ENCODE results near the gene FOCAD.

Gene FOCAD

DNA sequence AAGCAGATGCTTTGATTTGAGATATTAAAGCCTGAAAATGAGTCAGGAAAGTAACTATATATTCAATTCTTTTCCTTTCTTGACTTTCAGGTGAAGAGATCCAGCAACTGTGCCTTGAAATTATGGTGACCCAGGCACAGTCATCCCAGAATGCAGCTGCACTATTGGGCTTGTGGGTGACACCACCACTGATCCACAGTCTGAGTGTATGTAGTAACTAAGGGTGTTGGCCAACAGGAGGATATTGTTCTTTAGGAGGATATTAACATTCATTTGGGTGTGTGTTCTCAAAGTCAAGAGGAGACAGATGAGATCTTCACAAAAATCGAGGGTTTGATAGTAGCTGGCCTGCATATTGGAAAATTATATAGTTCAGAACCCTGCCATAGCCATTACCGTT, 294.2 kb downstream of the FOCAD start:
- DNase-seq = no peak

DNA sequence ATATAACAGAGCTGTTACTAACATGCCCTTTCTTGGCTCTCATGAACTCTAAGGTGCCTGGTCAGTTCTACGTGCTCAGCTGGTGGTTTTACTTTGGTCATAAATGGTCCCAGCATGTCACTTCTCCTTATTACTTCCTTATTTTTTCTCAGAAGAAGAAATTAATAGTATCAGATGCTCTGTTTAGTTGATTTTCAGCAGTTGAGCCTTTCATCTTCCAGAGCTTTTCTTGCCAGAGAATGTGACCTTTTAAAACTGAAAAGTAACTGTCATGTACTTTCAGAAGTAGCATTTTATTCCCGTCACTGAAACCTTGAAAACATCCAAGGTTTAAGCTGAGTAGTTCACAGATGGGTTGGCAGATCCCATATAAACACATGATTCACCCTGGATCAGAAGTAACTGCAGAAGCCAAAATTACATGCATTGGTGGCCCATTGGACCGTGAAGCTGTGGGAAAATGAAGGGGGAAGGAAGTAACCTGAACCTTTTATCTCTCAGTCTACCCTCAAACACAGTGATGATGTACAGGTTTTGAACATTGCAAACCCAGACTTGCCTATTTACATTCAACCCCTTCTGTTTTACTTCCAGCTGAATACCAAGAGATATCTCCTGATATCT, 296.9 kb downstream of the FOCAD start:
- no peak for DNase-seq

DNA sequence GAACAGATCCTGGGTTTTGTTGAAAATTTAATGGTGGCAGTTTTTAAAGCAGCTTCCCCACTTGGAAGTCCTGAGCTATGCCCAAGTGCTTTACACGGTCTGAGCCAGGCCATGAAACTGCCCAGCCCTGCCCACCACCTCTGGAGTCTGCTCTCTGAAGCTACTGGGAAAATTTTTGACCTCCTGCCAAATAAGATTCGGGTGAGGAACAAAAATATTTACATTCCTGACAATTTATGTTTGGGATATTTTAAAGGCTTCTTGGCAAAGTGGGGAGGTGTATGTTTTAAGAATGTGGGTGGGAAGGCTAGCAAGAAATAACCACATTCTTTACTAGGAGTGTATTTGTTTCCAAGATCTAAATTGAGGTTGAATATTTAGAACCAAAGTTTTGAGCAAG, 297.4 kb downstream of the FOCAD start:
- no peak for DNase-seq

DNA sequence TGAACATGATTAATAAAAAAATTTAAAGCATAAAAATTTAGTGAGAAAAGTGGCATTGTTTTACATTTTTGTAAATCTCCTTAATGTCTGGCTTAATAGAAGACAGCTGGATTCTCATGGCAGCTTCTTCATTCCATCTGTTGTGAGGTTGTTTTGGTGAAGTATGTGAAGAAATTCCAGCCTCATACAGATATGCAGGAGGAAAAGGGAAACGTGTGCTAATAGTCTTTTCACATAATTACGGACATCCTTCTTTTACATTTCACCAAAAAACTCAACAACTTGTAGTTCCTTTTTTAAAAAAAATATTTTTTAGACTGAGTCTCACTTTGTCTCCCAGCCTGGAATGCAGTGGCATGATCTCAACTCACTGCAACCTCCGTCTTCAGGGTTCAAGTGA, 300.4 kb downstream of the FOCAD start:
- no peak for DNase-seq

- DNase-seq = no peak
Observed at GRCh38 chr9:20985851-20986600, 302.0 kb downstream of the FOCAD start.

- no peak for DNase-seq
Observed at GRCh38 chr9:20987521-20987920, 303.5 kb downstream of the FOCAD start.

GRCh38 chr9:20988061-20988460, 304.0 kb downstream of the FOCAD start:
- no peak for DNase-seq

- no peak for DNase-seq
Observed at GRCh38 chr9:20988671-20989315, 304.7 kb downstream of the FOCAD start.

- no peak for DNase-seq
Observed at GRCh38 chr9:20989923-20990341, 305.9 kb downstream of the FOCAD start.

DNA sequence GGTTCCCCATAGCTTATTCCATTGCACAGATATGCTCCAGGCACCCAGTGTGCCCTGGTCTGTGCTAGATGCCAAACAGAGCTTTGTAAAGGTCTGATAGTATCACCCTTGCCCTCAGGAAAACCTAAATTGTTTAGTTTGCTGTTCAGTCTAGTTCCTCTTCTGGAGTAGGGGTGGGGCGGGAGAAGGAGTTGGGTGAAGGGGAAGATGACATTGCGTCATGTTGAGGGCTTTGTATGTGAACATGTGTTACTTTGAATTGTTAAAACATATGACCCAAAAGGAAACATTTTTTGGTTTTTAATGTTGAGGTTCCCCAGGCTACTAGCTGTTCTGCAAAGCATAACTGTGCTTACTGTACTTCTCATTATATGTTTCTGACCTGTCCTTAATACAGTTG, 306.8 kb downstream of the FOCAD start:
- DNase-seq = no peak

- DNase-seq = no peak
Observed at GRCh38 chr9:20994486-20994885, 310.4 kb downstream of the FOCAD start.

- no peak for DNase-seq
Observed at GRCh38 chr9:20995616-20996015, 311.6 kb downstream of the FOCAD start.

GRCh38 chr9:20996809-20997208, 312.8 kb downstream of the FOCAD start:
- no peak for DNase-seq

DNA sequence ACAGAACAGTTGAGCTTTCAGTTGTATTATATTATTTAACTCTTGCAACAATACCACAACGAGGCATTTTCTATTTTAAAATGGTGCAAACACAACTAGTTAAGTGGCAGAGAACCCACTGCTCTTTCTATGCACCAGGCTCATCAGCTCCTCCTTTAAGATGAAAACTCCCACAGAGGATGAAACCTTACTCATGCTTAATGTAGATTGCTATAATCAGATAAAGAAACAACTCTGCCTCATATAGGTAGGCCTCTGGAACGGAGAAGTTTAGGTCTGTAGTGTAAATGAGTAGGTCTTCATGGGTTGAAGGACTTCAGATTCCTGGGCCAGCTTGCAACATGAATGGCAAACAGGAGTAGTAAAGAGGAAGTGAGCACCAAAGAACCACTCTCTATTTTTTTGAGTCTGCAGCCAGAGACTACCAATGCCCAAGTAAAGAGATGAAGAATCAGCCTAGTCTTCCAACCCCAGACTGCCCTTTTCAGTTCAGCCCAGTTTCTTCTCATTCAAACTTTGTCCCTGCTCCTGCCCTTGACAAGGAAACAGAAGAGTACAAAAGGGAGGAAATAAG, 313.5 kb downstream of the FOCAD start:
- DNase-seq = no peak

- DNase-seq = no peak
Observed at GRCh38 chr9:21001581-21001980, 317.5 kb downstream of the FOCAD start.

DNA sequence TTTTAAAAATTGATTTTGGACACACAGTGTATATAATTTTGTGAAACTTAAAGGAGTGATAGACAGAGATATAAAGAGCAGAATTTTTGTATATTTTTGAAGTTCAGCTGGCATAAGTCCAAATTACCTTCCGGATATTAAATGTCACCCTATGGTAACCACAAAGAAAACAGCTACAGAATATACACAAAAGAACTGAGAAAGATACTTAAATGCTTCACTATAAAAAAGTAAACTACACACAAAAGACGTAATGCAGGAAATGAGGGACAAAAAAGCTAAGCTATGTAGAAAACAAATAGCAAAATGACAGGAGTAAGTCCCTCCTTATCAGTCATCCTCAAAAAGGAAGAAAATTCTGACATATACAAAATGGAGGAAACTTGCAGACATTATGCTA, 318.0 kb downstream of the FOCAD start:
- DNase-seq = no peak

DNA sequence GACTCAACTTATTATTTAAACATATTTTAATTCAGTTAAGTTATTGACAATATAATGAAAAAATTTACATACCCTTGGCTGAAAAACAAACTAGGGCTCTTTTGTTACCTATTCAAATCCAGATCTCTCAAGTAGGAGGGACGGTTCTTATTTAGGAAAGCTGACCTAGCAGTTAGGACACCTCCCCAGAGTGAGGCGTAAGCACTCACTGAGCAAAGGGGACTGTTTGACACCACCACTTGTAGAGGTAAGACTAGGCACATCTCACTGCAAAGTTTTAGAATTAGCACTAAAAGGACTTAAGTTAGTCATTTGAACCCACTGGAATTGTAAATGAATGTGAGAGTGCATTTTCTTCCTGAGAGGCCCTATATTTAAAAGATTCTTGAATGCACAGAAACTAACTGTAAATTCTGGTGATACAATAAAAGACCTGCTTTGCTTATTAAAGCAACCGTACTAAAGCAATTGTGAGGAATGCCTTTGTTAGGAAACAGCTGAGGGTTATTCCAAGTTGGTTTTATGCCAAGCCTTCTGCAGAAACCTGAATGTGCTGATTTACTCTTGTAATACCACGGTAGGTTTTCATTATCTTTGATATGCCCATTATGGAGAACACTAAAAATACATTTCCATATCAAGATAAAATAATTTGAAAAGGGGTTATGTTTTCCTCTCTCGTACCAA, 331.2 kb downstream of the FOCAD start:
- no peak for DNase-seq

DNA sequence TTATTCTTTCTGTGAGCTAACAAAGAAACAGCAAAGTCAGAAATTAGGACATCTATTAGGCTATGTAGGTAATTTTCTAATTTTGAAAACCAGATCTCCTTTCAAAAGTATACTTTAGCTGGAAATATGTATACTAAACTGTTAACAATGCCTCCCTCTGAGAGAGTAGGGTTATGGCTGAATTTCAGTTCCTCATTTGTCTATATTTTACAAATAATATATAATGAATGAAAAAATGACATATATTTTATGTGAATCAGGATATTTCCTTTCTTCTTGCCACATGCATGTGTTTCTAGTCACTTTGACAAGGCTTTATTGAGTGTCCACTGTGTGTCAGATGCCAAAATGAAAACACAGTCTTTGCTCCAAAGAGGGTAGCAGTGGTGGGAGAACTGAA, 331.9 kb downstream of the FOCAD start:
- no peak for DNase-seq

DNA sequence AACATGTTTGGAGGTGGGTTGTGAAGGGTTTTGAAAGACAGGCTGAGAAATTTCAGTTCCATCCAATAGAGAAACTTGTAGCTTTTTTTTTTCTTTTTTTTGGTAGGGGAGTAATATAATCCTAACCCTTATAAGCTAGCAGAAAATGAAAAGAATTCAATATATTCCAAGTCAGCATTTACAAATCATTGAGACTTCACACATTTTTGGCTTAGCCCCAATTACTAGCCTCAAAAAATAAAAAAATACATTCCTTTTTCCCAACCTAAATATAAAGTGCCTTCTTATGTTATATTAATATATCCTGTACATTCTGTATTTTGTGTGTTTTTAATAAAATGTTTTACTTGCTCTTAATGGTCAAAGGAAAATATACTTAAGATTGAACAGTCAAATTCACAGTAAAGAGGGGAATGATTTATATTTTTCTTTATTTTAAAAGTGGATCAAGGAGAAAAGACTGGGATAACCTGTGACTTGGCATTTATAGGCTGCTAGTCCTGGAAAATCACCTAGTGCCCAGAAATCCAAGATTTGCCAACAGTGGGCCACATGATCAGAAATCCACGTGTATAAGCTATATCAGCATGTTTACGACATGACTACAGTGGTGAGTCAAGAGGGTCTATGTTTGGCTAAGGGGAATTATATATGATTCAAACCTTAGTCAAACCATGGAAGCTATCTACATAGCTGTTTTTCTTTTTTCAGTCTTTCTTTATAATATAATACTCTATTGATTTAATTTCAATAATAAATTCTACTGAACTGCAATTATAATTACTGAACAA, 332.8 kb downstream of the FOCAD start:
- no peak for DNase-seq

GRCh38 chr9:21018177-21018576, 334.1 kb downstream of the FOCAD start:
- no peak for DNase-seq

GRCh38 chr9:21023861-21024260, 339.8 kb downstream of the FOCAD start:
- no peak for DNase-seq

GRCh38 chr9:21027295-21027694, 343.2 kb downstream of the FOCAD start:
- DNase-seq = no peak

GRCh38 chr9:21028466-21028865, 344.4 kb downstream of the FOCAD start:
- DNase-seq = no peak
